K562 (cell line): ENCODE measurements around the gene NKX1-2. TPM values are rescaled to one million over a fixed set of nuclear protein-coding genes. Genes with fewer than 3 reads are reported as not detected.

Source experiments
- MCM7 ChIP-seq, 2 experiments: fragments of 450-650 bp; IDR thresholded peaks; 2 replicates each; pipeline ENCODE4 v1.6.1; 2016 to 2018
- ZNF384 ChIP-seq: IDR thresholded peaks from 2 replicates; pipeline ENCODE4 v1.6.1; 2012; ENCODE audit warnings: low read depth, low read length, improper control_type of control experiment
- ZNF407 ChIP-seq: fragments of 450-650 bp; IDR thresholded peaks from 2 replicates; pipeline ENCODE4 v1.6.1; 2016; ENCODE audit warnings: low read depth
- polyA plus RNA-seq, 8 experiments: library from polyadenylated mRNA; depleted of rRNA in 4 of 8; stranded (reverse) in 5 of 8; unstranded in 3 of 8; fragments of >200 nt; fragmentation: Nextera tagmentation in 2 of 8; fragmentation: Illumina TruSeq in 1 of 8; extraction: Ambion mirVana in 2 of 8; extraction: Trizol in 1 of 8; gene quantifications; 2 replicates each; pipeline versions ENCODE4 v1.2.1 to v1.2.3, GENCODE V29; 2011 to 2014; ENCODE audit warnings: inconsistent platforms in 1 of 8, missing spikeins in 1 of 8
- total RNA-seq, 7 experiments: library from RNA; depleted of rRNA in 6 of 7; stranded (reverse); fragments of >200 nt in 6 of 7; fragmentation: Illumina TruSeq in 2 of 7; extraction: Trizol in 2 of 7; gene quantifications; 2 replicates each; pipeline versions ENCODE4 v1.2.1 to v1.2.3, GENCODE V29; 2011 to 2021; ENCODE audit warnings: low replicate concordance in 1 of 7

The NKX1-2 gene
- total and polyA plus RNA-seq, 9 of the 15 experiments (the other 6 are each of a cell fraction or from before 2014, with no cell fraction given), result not detected

GRCh38 chr10:124455441-124455840 is 5.6 kb upstream of the NKX1-2 start (continued):
- no peak for TF ChIP-seq ZNF407
- TF ChIP-seq ZNF384, result no peak
- TF ChIP-seq MCM7 (IDR thresholded peaks at IDR 0.05), result no peak
